SW480 (cell line): ENCODE results near the gene POT1.

Experiments used
- DNase-seq: peaks from one replicate; pipeline ENCODE4 v3.0.0-alpha.2; 2016; ENCODE audit warnings: low spot score

POT1 gene

DNA sequence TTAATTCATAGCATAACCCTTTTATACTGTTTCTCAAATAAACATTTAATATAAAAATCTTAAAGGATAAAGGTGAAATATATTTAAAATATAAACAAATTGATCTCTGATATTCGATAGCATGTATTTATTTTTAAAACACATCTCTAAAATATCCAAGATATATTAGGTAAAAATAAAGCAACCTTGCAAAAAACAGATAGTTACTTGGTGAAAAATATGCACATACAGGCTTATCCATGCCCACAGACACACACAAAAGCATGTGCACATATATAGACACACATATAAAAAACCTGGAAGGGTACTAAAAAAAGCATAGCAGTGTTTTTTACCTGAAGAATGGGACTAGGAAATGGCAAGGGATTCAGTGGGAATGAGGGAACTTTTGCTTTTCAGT is 19.8 kb downstream of the POT1 start:
- no peak for DNase-seq

DNA sequence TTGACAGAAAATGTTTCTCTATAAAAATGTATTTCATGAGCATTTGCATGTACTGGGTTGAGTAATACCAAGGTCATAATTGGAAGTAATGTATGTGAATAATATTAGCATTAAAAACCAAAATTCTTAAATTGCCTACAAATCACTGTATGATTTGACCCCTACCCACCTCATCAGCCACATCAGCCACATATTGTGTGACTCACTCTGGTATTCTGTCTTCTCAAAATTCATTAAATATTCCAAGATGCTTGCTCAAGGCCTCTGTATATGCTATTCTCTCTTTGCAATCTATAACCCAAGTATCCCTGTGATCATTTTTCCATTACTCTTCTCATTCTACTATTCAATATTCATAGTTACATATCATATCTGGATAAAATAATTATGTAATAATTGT is 21.4 kb downstream of the POT1 start:
- no peak for DNase-seq

DNA sequence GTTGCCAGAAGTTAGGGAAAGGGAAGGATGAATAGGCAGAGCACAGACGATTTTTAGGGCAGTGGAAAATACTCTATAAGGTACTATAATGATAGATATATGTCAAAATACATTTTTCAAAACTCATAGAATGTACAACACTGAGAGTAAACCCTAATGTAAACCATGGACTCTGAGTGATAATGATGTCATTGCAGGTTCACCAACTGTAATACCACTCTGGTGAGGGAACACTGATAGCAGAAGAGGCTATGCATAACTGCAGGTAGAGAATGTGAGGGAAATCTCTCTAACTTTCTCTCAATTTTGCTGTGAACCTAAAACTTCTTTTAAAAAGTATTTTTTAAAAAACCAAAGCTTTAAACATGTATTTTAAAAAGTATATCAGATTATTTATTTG is 22.1 kb downstream of the POT1 start:
- DNase-seq = no peak

DNA sequence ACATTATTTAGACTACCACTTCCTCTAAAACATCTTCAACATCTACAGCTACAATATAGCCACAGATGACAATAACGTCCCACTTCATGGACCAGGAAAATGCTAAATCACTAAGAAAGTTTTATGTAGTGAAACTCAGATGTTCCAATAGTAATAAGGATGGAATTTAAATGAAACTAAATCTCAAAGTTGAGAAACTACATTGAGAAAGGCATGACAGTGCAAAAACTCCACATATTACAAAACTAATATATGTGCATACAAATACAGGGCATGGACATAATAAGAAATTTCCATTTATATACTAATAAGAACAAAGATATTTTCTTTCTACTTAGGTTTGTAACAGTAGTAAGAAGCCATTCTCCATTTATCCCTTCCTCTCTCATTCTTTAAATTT is 31.1 kb downstream of the POT1 start:
- no peak for DNase-seq

DNA sequence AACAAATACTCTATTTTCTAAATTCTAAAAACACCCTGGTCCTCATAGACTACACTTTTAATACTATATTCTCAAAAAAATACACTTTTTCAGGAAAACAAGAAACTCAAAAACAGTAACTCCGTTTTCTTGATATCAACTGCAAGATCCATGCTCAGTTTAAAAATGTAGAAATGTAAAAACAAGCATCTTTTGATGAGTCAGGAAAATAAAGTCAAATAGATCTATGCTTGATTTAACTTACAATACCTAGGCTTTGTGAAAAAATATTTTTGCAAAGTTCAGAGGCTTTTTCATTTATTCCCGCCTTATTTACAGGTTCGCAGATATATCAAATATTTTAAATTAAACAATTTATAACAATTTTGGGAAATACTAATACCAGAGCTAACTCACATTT is 33.6 kb downstream of the POT1 start:
- no peak for DNase-seq

DNA sequence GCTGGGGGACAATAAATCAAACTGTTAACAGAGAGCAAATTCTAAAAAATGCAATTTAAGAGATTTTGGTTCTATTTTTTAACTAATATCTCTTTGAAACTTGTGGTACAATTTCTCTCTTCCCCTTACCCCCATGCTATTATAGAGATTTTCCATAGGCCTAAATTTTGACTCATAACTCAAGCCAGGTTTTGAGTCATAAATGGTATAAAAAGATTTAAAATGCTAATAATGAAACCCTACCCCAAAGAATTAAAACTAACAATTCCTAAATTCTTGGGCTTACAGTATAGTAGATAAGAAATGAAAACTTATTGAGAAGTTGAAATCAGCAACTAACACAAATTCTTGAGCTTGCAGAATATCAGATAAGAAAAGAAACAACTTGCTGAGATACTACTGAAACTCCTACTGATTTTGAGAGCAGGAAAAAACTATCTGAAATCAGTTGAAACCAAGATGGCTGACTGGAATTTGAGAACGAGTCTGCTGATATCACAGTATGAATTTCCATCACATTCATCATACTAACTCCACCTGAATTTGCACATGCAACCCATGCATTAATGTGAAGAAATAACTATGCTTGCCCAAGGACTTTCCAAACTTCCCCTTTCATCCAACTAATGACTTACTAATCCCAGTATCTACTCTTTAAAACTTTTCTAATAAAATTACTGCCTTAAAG is 36.3 kb downstream of the POT1 start:
- no peak for DNase-seq

DNA sequence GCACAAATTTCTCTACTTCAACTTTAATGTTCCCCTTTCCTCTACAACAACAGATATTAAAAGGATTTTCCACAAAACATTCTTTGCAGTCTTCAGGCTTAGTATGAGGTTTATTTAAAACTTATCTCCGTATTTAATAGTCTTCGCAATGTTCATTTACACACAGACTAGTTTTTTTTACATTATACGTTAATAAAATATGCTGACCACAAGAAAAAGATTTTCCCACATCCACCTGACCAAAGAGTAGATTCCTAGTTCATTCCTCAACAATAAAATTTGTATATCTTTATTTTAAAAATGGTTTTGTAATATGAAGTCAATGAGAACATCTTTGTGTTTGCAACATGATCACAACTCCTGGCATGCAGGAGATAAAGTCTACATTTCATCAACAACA is 42.4 kb downstream of the POT1 start:
- DNase-seq = no peak

DNA sequence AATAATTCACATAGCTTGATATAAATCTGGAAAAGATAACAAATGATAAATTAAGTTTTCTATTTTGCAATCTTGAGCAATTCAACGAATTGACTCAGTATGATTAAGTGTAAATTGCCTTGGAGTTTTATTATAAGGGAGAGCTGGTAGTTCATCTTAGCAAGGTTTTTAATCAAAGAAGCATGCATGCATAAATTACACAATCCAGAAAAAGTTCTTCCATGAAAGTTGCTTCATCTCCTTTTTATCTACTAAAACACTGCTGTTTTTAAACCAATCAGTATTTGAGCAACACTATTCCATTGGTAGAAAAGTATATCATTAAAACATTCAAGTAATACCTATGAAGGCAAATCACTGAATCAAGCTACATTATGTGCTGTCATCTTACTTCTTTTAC is 47.6 kb downstream of the POT1 start:
- DNase-seq = no peak

DNA sequence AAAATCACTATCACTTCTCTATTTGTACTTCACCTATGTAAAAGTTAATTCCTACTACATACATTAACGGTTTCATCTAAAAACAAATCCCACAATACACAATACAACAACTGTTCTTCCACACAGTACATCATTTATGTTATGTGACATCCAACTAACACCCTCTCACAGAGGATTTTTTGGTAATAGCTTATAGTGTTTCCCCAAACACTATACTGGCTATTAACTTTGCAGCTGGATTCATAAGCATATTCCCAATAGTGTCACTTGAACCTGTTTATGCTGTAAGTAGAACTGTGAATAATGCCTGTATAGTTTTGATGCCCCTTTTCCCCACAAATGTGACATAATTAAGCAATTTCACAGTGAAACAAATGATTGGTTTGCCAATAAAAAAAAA is 49.9 kb downstream of the POT1 start:
- no peak for DNase-seq

DNA sequence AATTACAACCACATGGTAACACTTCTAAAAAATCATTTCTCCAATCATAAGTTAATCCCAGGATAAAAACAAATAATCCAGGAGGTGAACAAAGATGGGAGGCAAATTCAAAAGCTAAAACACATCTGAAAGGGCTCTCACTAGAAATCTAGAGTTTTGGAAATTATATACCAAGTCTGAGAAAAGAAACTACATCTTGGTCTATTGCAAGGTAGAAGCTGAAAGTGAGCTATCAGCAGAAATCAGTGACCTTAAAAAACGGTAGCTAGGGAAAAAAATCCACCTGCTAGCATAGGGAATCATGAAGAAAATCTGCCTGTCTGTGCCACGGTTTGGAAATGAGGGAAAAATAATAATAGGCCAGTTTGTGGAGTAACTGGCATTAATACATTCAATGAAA is 50.5 kb downstream of the POT1 start:
- DNase-seq = no peak

DNA sequence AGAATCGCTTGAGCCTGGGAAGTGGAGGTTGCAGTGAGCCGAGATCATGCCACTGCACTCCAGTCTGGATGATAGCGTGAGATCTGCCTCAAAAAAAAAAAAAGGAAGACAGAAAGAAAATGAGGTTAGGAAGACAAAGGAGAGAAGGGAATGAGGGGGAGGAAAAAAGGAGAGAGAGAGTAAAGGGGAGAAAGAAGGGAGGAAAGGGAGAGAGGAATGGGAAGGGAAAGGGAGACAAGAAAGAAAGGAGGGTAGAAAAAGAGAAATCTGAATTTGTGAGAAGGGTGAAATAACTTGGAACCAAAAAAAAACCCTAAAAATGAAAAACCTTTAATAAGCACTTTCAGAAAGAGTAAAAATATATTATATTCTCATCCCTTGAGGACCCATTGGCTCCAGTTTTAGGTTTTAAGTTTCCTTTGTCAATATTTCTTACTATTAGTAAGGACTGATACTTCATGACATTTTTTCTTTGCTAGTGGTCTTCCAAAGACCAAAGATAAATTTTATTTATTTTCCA is 54.9 kb downstream of the POT1 start:
- DNase-seq = no peak

DNA sequence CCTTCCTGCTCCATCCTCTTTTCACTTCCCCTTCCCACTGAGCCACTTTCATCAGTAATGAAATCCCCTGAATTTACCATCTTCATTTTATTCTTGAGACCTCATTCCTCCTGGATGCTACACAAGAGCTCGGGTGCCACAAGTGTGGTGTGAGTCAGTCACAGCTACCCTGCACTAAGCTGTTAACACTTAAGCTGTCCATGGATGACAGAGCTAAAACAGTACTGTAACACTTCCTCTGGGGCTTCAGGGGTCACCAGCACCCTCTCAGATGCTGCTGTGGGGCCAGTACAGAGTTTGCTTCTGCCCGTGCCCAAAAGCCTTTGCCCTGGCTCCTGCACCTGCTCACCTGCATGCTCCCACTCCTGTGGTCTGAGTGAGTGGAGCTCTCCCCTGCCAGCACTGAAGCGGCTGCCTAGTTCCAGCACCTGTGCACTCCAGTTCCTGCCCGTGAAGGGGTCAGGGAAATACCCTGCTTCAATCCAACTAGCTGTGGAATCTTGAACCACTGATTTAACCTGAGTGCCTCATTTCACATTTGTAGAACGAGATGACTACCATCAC is 71.9 kb downstream of the POT1 start:
- DNase-seq = no peak

DNA sequence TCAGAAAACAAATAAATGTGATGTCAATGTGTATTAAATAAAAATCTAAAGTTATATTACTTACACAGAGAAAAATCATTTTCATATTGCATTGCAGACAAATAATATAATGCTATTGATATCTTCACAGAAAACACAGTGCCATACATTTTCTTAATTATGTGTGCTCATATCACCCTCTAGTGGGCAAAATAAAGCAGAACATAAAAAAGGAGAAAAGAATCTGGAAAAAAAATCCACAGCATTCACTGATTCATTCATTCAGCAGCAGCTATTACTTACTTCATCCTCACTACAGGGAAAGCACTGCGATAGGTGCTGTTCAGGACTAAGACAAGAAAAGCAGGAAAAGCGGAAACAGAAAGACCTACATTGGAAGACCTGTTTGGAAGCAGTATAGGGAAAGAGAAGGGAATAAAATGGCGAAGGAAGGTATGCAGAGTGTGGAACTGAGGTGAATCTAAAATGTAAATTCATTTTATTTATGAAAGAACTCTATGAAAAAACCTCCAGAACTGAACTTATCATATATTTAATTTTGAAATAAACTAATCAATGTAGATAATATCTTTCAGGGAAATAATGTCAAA is 73.2 kb downstream of the POT1 start:
- peak; percentile 44 for DNase-seq

DNA sequence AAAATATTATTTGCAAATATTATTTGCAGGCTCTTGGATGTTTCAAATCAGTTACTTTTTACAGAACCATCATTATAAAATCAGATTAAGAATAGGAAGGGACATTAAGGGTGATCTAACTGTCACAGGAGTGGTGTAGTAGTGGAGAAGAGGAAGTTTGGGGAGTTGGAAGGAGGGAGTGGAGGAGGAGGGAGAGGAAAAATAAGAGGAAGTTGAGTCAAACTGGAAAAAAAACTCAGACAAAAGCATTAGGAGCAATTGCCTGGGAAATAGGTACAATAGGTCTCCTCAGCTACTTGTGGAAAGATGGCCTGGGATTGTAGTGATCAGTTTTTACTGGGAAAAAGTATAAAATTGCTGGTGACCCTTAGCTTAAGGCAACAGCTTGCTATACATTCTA is 86.3 kb downstream of the POT1 start:
- DNase-seq = no peak

DNA sequence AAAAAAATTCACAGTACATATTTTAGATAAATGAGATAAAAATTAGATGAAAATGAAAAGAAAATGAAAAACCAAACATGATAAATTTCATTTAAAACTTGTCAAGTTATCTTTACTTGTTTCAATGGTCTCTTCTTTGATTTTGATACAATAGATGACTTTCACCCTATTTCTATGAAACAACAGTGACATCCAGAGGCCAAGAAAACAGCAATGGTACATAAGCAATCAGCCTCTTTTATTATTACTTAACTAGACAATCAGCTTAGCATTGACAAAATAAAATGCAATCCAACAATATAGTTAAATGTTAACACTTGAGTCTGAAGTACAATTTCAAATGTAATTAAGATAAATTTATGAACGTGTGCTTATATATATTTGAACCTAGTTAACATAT is 89.2 kb downstream of the POT1 start:
- DNase-seq = peak; percentile 2

DNA sequence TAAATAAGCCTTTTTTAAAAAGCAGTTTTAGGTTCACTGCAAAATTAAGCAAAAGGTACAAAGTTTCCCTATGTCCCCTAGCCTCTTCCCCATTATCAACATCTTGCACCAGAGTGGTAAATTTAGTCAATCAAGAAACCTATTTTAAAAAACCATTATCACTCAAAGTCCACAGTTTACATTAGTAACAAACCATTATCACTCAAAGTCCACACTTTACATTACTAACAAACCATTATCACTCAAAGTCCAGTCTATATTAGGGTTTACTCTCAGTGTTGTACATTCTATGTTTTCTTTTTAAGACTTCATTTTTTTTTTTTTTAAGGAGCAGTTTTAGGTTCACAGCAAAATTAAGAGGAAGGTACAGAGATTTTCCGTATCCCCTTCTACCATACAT is 89.9 kb downstream of the POT1 start:
- DNase-seq = no peak

DNA sequence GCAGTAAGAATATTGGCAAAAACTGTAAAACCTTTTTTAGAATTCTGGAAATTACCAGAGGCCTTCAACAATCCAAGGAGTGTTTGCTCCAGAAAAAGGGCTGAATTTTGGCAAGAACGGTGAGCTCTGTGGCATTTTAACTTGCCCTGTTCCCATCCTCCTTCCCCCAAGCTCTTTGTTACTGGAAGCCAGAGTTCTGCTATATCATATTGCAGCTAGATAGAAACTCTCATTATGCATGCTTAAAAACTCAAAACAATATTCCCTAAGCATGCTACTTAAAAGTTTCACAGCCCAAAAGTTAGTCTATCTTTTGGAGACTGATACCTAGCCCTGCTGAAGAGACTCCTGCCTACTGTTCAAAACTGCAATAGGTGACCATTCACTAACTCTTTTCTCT is 93.5 kb downstream of the POT1 start:
- no peak for DNase-seq

DNA sequence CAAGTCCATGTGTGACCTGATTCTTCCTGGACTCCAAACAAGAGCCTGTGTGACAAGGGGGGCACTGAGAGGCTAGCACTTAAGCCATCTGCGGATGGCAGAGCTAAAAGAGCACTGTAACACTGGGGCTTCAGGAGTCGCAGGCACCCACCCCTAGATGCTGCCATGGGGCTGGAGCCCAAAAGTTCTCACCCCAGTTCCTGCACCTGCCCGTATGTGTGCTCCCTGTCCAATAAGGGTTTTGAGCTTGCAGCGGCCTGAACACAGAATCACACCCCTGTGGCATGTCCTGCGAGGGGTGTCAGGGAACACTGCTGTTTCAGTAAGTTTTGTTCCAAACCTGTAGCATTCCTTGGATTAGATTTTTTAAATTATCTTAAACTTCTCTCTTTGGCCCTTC is 110.8 kb downstream of the POT1 start:
- DNase-seq = no peak

DNA sequence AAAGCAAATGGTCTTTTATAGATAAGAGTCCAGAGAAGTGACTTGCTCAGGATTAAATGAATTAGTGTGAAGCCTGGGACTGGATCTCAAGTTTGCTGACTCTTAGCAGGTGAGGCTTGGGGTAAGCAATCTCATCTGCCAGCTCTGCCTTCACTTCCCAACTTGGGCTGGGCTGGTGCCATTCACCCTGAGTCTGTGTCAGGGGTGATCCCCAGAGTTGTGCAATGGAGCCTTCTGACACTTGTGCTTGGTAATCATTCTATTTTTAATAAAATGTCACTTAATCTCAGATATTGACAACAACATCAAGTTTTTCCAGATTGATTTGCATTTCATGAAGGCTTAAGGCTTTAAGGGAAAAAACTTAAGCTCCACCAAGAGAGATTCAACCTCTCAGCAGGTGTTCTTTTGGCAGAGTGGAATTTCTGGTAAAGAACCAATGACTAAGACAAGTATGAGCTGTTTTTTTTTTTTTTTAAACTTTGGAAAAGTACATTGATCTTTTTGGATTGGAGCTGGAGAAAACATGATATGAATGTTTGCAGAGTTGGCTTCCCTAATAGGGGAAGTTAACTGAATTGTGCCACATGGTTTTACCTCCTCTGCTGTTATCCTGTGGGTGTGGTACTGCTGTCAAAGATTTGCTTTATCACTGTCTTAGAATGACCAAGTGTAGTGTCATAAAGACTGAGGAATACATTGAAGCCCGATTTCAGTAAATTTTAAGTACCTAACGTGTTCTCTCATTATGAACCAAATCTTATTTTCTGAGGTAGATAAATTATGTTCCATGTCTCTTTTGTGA is 115.4 kb downstream of the POT1 start:
- DNase-seq = no peak

DNA sequence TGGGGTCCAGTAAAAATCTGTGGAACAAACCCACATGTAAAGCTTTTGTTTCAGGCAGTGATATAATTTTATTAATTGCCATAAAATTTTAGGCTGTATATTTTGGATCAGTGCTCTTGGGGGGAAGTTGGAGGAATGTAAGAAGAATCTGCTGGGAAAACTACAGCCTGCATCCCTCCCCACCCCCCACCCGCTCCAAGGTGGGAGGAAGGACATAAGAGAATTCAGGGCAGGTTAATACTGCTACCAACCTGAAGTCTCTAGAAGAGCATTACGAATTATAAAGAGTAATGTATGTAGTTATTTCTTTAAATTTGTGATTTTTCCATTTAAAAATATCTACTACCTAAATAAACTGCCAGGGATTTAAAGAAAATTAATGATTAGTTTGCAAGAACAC is 116.9 kb downstream of the POT1 start:
- DNase-seq = no peak

DNA sequence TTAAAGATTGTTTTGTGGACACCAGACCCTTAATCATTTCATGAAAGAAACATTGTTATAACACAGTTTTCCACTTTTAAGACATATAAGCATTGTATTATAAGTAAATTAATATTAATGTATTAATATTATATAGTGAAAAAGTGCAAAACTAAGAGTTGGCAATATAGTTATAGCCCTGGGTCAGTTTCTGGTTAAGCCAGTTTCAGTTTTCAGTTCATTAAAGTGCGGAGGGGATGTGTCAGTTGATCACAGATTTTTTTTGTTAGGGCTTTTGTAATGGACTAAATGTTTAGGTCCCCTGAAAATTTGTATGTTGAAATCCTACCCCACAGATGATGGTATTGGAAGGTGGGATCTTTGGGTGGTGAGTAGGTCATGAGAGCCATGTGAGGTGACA is 118.3 kb downstream of the POT1 start:
- no peak for DNase-seq

DNA sequence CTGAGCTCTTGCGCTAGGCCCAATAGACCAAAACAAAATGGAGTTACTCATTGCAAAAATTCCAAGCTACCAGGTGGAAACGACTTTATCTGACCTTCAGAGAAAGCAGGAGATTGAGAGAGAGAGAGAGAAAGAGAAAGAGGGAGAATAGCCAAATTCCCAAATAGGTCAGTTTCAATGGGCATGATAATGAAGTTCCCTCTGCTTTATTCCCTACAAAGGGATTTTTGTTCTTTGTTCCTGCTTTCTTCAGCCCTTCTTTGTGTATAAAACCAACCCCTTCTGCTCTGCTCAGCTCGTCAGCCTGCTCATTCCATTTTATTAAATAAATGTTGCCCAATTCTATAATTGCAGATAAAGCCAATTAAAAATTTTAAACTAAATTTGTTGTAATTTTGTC is 119.0 kb downstream of the POT1 start:
- DNase-seq = no peak

DNA sequence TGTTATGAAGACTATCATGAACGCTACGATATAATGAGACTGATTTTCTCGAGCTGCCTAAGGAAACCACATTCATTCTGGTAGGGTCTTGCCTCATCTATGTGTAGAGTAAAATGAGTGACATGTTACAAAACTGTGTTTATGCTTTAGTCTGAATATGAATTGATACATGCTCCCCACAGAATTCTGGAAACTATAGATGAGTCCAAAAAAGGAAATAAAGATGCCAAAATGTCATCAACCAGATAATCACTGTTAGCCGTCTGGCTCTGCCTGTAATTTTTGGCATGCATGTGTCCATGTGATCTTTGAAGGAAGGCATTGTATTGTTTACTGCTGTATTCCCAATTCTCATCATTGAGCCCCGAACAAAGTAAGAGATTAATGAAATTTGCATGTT is 121.4 kb downstream of the POT1 start:
- no peak for DNase-seq
